Measurements from ENCODE around the gene ETV3.

ETV3 gene

GRCh38 chr1:157117527-157118057 is 20.6 kb downstream of the ETV3 start:
- no peak for TF ChIP-seq CTCF (IDR thresholded peaks at IDR 0.05; ENCODE audit: borderline replicate concordance, insufficient read depth, low read depth, low read length)
- H3K4me3 ChIP-seq (ENCODE audit: low read depth, low read length) = no peak overlapping the region

- no peak for TF ChIP-seq CTCF (IDR thresholded peaks at IDR 0.05; ENCODE audit: borderline replicate concordance, insufficient read depth, low read depth, low read length)
- H3K4me3 ChIP-seq (ENCODE audit: low read depth, low read length) = no peak overlapping the region
Observed at GRCh38 chr1:157116737-157117103, 21.5 kb downstream of the ETV3 start.

- TF ChIP-seq CTCF (IDR thresholded peaks at IDR 0.05; ENCODE audit: borderline replicate concordance, insufficient read depth, low read depth, low read length) = no peak
- no peak overlapping the region for H3K4me3 ChIP-seq (ENCODE audit: low read depth, low read length)
Observed at GRCh38 chr1:157115851-157116736, 22.1 kb downstream of the ETV3 start.

- no peak overlapping the region for H3K4me3 ChIP-seq (ENCODE audit: low read depth, low read length)
- TF ChIP-seq CTCF (IDR thresholded peaks at IDR 0.05; ENCODE audit: borderline replicate concordance, insufficient read depth, low read depth, low read length) = no peak
Observed at GRCh38 chr1:157115429-157115838, 22.8 kb downstream of the ETV3 start.

- TF ChIP-seq CTCF (IDR thresholded peaks at IDR 0.05; ENCODE audit: borderline replicate concordance, insufficient read depth, low read depth, low read length) = no peak
- H3K4me3 ChIP-seq (ENCODE audit: low read depth, low read length) = no peak overlapping the region
Observed at GRCh38 chr1:157114183-157115121, 23.7 kb downstream of the ETV3 start.

GRCh38 chr1:157113631-157114030 is 24.6 kb downstream of the ETV3 start:
- no peak for TF ChIP-seq CTCF (IDR thresholded peaks at IDR 0.05; ENCODE audit: borderline replicate concordance, insufficient read depth, low read depth, low read length)
- H3K4me3 ChIP-seq (ENCODE audit: low read depth, low read length) = no peak overlapping the region

All from GM12875 (cell line).